Neural crest cell (in vitro differentiated cells): Measurements from ENCODE around the gene CSTF2T. TPM values are rescaled to one million over a fixed set of nuclear protein-coding genes. Genes with fewer than 3 reads are reported as not detected.

Experiments
- DNase-seq: peaks from one replicate; pipeline ENCODE4 v3.0.0; 2021; ENCODE audit warnings: low read depth, mixed read lengths, low spot score
- H3K27ac Mint-ChIP-seq: one replicate; pipeline ENCODE4 v1.8.0; 2021; ENCODE audit warnings: mild to moderate bottlenecking, mixed read lengths; ENCODE audit not compliant: unreplicated experiment
- H3K27me3 Mint-ChIP-seq: 2 replicates; pipeline ENCODE4 v1.8.0; 2021; ENCODE audit warnings: low read depth, mild to moderate bottlenecking, mixed read lengths
- H3K36me3 Mint-ChIP-seq: 2 replicates; pipeline ENCODE4 v1.8.0; 2021; ENCODE audit warnings: low read depth, mild to moderate bottlenecking, mixed read lengths
- H3K4me1 Mint-ChIP-seq: 2 replicates; pipeline ENCODE4 v1.8.0; 2021; ENCODE audit warnings: mixed read lengths
- H3K4me3 Mint-ChIP-seq: one replicate; pipeline ENCODE4 v1.8.0; 2021; ENCODE audit warnings: mild to moderate bottlenecking, mixed read lengths
- H3K9me3 Mint-ChIP-seq: 2 replicates; pipeline ENCODE4 v1.8.0; 2021; ENCODE audit warnings: mixed read lengths
- CTCF ChIP-seq: fragments of 200-600 bp; sonication (generic); conservative IDR thresholded peaks from 2 replicates; pipeline ENCODE4 v1.5.0; 2021; ENCODE audit warnings: antibody characterized with exemption, mild to moderate bottlenecking
- total RNA-seq: library from RNA; stranded (reverse); gene quantifications from 2 replicates; pipeline ENCODE4 v1.2.1, GENCODE V29; 2021

CSTF2T gene
- total RNA-seq, 1 donor from 2014 or later: 34.0 TPM

- Mint-ChIP-seq H3K27me3 (no peaks in the 10 kb centered on the region), H3K27ac (no peak overlapping the region), H3K4me1 (no peaks in the 10 kb centered on the region)
Measured at GRCh38 chr10:51651063-51651462, 48.3 kb downstream of the CSTF2T start.

GRCh38 chr10:51649064-51649463 lies 50.3 kb downstream of the CSTF2T start:
- Mint-ChIP-seq H3K9me3 (peaks cover 2% of the 10 kb centered on the region), H3K4me3 (no peak overlapping the region), H3K27me3 (no peaks in the 10 kb centered on the region), H3K36me3 (no peaks in the 10 kb centered on the region), H3K4me1 (no peaks in the 10 kb centered on the region), H3K27ac (no peak overlapping the region)
- DNase-seq: no peak
- TF ChIP-seq CTCF: no peak

More at GRCh38 chr10:51651063-51651462, 48.3 kb downstream of the CSTF2T start:
- Mint-ChIP-seq H3K4me3 (no peak overlapping the region), H3K36me3 (no peaks in the 10 kb centered on the region), H3K9me3 (peaks cover 2% of the 10 kb centered on the region)
- no peak for TF ChIP-seq CTCF
- DNase-seq: no peak
